Measurements from ENCODE around the gene SPATS2L. TPM values are rescaled to one million over a fixed set of nuclear protein-coding genes. Genes with fewer than 3 reads are reported as not detected.

SPATS2L gene
- total RNA-seq, 2 experiments from 2014 or later, result 14.7 to 25.8 TPM

GRCh38 chr2:200324362-200324761 is 17.9 kb downstream of the SPATS2L start:
- H3K9me3 Mint-ChIP-seq (ENCODE audit: low read depth), result no peaks in the 10 kb centered on the region
- no peak overlapping the region for H3K27ac Mint-ChIP-seq
- ChIA-PET CTCF (no interaction called here), POLR2A (no interaction called here)
- no peak overlapping the region for H3K4me3 Mint-ChIP-seq
- H3K4me1 Mint-ChIP-seq, result peaks cover 13% of the 10 kb centered on the region
- ATAC-seq (no peak), DNase-seq (no peak)
- H3K27me3 Mint-ChIP-seq, result no peaks in the 10 kb centered on the region
- intact Hi-C loops (cut with DNase I, micrococcal nuclease), result no loop called here
- no peaks in the 10 kb centered on the region for H3K36me3 Mint-ChIP-seq (ENCODE audit: low read depth)

DNA sequence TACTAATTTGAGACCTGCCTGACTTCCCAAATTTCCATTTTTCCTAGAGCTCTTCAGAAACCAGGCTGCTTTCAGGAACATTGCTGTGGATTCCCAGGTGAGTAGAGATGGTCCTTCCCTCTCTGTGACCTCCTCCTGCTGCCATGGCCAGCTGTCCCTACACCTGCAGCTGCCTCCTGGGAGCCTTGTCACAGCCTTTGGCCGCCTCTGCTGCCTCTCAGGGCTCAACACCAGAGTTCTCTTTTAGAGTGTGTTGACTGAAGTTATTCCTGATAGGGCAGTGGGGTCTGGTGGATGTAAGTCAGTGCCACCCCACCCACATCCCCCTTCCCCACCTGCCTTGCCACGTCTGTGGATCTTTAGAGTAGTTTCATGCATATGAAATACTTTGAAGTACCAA is 22.9 kb downstream of the SPATS2L start:
- intact Hi-C loops (cut with DNase I, micrococcal nuclease), result no loop called here
- no peak overlapping the region for H3K27ac Mint-ChIP-seq
- ATAC-seq (no peak), DNase-seq (no peak)
- H3K9me3 Mint-ChIP-seq (ENCODE audit: low read depth), result no peaks in the 10 kb centered on the region
- no peaks in the 10 kb centered on the region for H3K4me1 Mint-ChIP-seq
- H3K36me3 Mint-ChIP-seq (ENCODE audit: low read depth), result no peaks in the 10 kb centered on the region
- H3K27me3 Mint-ChIP-seq, result no peaks in the 10 kb centered on the region
- H3K4me3 Mint-ChIP-seq, result no peak overlapping the region
- ChIA-PET CTCF (interaction anchor here (0.9 to 1.1 kb wide), 2 partner anchors 8 to 10 kb away, joined by 3 read pairs; no protein-coding TSS in a partner anchor), POLR2A (no interaction called here)

- no peak overlapping the region for H3K27ac Mint-ChIP-seq
- DNase-seq (no peak), ATAC-seq (no peak)
- H3K27me3 Mint-ChIP-seq, result no peaks in the 10 kb centered on the region
- H3K9me3 Mint-ChIP-seq (ENCODE audit: low read depth), result no peaks in the 10 kb centered on the region
- CTCF ChIA-PET, result interaction anchor here (0.9 to 1.3 kb wide), 3 partner anchors 8 to 9 kb away, joined by 3 to 5 read pairs (median 3); no protein-coding TSS in a partner anchor
- no peaks in the 10 kb centered on the region for H3K36me3 Mint-ChIP-seq (ENCODE audit: low read depth)
- no peak overlapping the region for H3K4me3 Mint-ChIP-seq
- intact Hi-C loops (cut with DNase I, micrococcal nuclease), result no loop called here
- POLR2A ChIA-PET, result no interaction called here
- H3K4me1 Mint-ChIP-seq, result no peaks in the 10 kb centered on the region
Measured at GRCh38 chr2:200329798-200330197, 23.3 kb downstream of the SPATS2L start.

DNA sequence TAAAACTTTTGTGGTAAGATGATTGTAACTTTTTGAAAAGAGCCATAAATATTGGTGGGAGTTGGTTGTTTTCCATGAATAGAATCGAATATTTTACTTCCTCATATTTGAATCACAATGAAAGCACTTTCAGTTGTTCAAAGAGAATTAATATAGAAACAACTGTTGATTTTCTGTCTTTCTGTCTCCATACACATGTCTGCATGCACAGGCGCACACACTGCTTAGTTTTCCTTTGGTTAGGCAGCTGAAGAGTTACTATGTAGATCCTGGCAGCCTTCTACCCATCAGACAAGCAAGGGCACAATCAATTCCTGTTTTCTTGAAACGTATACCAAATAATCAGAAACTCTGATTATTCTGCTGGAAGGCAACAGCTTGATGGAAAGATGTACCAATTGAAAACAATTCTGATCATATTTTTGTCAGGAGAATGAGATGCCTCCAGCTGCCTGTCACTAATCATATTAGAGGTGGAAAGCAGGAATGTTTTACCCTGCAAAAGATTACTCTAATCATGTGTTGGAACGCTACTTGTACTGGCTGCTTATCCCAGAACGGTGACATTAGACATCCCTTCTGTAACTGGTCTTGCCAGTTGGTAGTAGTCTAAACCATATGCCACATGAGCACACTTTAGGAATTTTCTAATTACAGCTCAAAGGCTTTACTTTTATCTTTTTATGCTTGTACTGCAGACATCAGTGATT is 24.0 kb downstream of the SPATS2L start:
- H3K27ac Mint-ChIP-seq, result no peak overlapping the region

DNA sequence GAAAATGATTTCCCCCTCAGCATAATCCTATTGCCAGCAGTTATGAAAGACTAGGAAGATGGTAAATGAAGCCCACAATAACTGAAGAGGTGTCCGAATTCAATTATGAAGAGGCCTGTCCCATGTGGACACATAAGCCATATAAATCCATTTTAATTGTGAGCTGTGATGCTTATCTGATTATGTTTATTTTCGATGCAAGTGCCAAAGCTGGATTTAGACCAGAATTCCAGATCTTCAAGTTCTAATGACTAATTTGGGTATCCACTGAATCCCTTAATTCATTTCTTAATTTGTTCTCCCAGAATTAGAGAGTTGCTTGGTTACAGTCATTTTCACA is 24.5 kb downstream of the SPATS2L start:
- Mint-ChIP-seq H3K4me1 (no peaks in the 10 kb centered on the region), H3K9me3 (ENCODE audit: low read depth) (no peaks in the 10 kb centered on the region), H3K4me3 (no peak overlapping the region), H3K27me3 (no peaks in the 10 kb centered on the region), H3K36me3 (ENCODE audit: low read depth) (no peaks in the 10 kb centered on the region), H3K27ac (no peak overlapping the region)
- ATAC-seq (no peak), DNase-seq (no peak)
- POLR2A ChIA-PET, result no interaction called here
- CTCF ChIA-PET, result interaction anchor here (1.3 kb wide), 1 partner anchor 11 kb away, joined by 5 read pairs; no protein-coding TSS in a partner anchor
- intact Hi-C loops (cut with DNase I, micrococcal nuclease), result no loop called here

More for the DNA sequence above, 24.0 kb downstream of the SPATS2L start:
- CTCF ChIA-PET, result interaction anchor here (1.3 kb wide), 1 partner anchor 10 kb away, joined by 5 read pairs; no protein-coding TSS in a partner anchor
- ATAC-seq, result no peak
- Mint-ChIP-seq H3K36me3 (ENCODE audit: low read depth) (no peaks in the 10 kb centered on the region), H3K9me3 (ENCODE audit: low read depth) (no peaks in the 10 kb centered on the region), H3K4me3 (no peak overlapping the region), H3K27me3 (no peaks in the 10 kb centered on the region), H3K4me1 (no peaks in the 10 kb centered on the region)
- POLR2A ChIA-PET, result no interaction called here
- DNase-seq, result no peak
- intact Hi-C loops (cut with DNase I, micrococcal nuclease), result no loop called here

DNA sequence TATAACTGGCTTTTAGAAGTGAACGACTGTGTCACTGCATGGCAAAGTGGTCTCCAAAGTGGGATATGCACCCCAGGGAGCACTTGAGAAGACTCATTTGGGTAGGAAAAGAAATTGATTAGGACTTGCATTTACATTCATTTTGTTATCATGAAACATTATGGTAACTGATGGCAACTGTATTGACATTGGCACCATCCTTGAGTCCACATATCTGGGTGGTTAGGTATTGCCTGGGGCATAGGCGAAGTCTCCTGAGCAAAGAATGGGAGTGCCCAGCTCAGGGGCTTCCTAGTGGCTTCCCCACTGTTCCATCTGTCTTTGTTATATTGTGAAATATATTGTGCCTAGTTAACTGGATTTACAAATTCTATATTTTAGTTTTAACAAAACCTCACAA is 29.2 kb downstream of the SPATS2L start:
- Mint-ChIP-seq H3K4me1 (no peaks in the 10 kb centered on the region), H3K27me3 (no peaks in the 10 kb centered on the region), H3K9me3 (ENCODE audit: low read depth) (no peaks in the 10 kb centered on the region), H3K27ac (no peak overlapping the region), H3K4me3 (no peak overlapping the region), H3K36me3 (ENCODE audit: low read depth) (no peaks in the 10 kb centered on the region)
- POLR2A ChIA-PET, result no interaction called here
- ATAC-seq (no peak), DNase-seq (no peak)
- intact Hi-C loops (cut with DNase I, micrococcal nuclease), result no loop called here
- CTCF ChIA-PET, result no interaction called here

DNA sequence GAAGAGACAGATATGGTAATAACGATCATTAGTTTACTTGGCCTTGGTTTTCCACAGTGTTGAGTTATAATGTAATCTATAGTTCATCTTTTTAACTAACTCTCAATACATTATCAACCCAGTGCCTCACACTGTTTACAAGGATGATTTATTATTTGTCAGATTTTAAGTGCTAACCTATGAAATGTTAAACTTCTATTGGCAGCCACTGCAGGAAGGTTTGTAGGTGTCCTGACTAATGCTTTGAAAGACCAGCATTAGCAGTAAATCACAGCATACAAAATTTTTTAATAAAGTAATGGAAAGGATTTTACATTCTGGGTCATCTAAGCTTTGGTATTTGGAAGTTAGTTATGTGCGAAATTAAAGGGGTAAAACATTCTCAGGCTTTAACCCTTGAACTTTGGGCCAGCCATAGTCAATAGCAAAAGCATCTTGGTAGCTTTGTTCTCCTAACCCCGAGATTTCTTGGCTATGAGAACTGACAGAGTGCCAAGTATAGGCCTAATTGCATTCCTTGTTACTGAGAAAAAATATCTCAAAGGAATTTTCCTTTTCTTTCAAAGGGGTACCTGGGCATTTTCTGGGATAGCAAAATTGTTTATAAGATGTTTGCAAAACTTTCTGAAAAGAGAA is 30.6 kb downstream of the SPATS2L start:
- intact Hi-C loops (cut with DNase I, micrococcal nuclease), result no loop called here
- DNase-seq (no peak), ATAC-seq (no peak)
- no peaks in the 10 kb centered on the region for H3K9me3 Mint-ChIP-seq (ENCODE audit: low read depth)
- H3K27me3 Mint-ChIP-seq, result no peaks in the 10 kb centered on the region
- no peaks in the 10 kb centered on the region for H3K36me3 Mint-ChIP-seq (ENCODE audit: low read depth)
- CTCF ChIA-PET, result interaction anchor here (0.8 to 1.2 kb wide), 3 partner anchors 8 to 24 kb away, joined by 3 to 4 read pairs (median 3); no protein-coding TSS in a partner anchor
- POLR2A ChIA-PET, result no interaction called here
- H3K4me3 Mint-ChIP-seq, result no peak overlapping the region
- no peak overlapping the region for H3K27ac Mint-ChIP-seq
- H3K4me1 Mint-ChIP-seq, result peaks cover 4% of the 10 kb centered on the region

DNA sequence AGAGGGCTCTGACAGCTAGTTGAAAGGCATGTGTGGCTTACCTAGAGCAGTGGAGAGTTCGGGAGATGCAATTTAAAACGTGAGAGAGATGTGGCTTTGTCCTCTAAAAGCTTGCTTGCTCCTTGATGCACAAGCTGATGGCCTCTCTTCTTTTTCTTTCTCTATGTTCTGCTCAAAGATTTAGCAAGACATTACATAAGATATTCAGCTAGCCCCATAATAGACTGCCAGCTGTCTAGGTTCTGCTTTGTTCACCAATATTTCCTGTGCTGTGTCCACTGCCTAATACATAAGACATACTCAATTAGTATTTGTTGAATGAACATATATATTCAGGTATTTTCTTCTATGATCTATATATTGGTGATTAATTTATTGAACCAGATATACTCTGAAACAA is 31.1 kb downstream of the SPATS2L start:
- intact Hi-C loops (cut with DNase I, micrococcal nuclease), result no loop called here
- H3K27ac Mint-ChIP-seq, result no peak overlapping the region
- H3K4me1 Mint-ChIP-seq, result peaks cover 4% of the 10 kb centered on the region
- H3K4me3 Mint-ChIP-seq, result no peak overlapping the region
- H3K9me3 Mint-ChIP-seq (ENCODE audit: low read depth), result no peaks in the 10 kb centered on the region
- DNase-seq (no peak), ATAC-seq (no peak)
- no peaks in the 10 kb centered on the region for H3K36me3 Mint-ChIP-seq (ENCODE audit: low read depth)
- CTCF ChIA-PET, result interaction anchor here (0.8 to 1.2 kb wide), 3 partner anchors 8 to 25 kb away, joined by 3 to 4 read pairs (median 3); no protein-coding TSS in a partner anchor
- no peaks in the 10 kb centered on the region for H3K27me3 Mint-ChIP-seq
- POLR2A ChIA-PET, result no interaction called here

- no peak for ATAC-seq
- POLR2A ChIA-PET, result no interaction called here
Measured at GRCh38 chr2:200338692-200339091, 32.2 kb downstream of the SPATS2L start.

DNA sequence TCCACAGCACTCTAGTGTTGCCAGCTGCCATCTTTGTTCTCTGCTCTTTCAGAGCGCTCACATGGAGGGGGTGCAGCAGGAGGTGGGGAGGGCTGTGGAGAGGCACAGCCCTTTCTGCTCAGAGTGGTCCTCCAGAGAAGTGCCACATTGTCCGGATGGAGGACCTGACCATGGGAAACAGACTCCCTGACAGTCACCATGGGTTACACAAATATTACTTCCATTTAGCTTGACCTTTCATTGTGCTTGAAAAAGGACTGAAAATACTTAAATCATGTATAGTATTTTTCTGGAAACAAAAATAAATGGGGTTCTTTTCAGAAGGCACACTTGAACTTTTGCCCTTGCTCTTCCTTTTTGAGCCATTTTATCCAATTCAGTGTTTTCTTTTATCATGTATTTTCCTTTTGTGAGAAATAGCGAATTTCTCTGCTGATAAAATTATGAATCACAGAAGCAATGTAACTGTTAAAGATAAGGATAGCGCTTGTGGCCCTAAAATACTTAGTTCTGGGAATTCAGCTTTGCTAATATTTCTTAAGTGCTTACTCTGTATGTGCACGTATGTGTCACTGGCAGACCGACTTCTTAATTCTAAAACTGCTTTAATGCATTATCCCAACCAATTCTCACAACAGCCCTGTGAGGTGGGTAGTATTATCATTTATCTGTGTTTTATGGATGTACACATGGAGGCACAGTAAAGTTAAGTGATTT is 34.2 kb downstream of the SPATS2L start:
- CTCF ChIA-PET, result no interaction called here
- H3K9me3 Mint-ChIP-seq (ENCODE audit: low read depth), result peaks cover 5% of the 10 kb centered on the region
- ATAC-seq (no peak), DNase-seq (no peak)
- intact Hi-C loops (cut with DNase I, micrococcal nuclease), result no loop called here
- POLR2A ChIA-PET, result no interaction called here
- no peaks in the 10 kb centered on the region for H3K36me3 Mint-ChIP-seq (ENCODE audit: low read depth)
- H3K27ac Mint-ChIP-seq, result no peak overlapping the region
- peaks cover 4% of the 10 kb centered on the region for H3K4me1 Mint-ChIP-seq
- no peak overlapping the region for H3K4me3 Mint-ChIP-seq
- no peaks in the 10 kb centered on the region for H3K27me3 Mint-ChIP-seq

More at GRCh38 chr2:200338692-200339091, 32.2 kb downstream of the SPATS2L start:
- peaks cover 4% of the 10 kb centered on the region for H3K4me1 Mint-ChIP-seq
- CTCF ChIA-PET, result interaction anchor here (0.7 kb wide), 2 partner anchors 8 to 9 kb away, joined by 3 read pairs; no protein-coding TSS in a partner anchor
- no peak overlapping the region for H3K4me3 Mint-ChIP-seq
- intact Hi-C loops (cut with DNase I, micrococcal nuclease), result no loop called here
- no peak overlapping the region for H3K27ac Mint-ChIP-seq
- no peaks in the 10 kb centered on the region for H3K36me3 Mint-ChIP-seq (ENCODE audit: low read depth)
- H3K27me3 Mint-ChIP-seq, result no peaks in the 10 kb centered on the region
- DNase-seq, result no peak
- H3K9me3 Mint-ChIP-seq (ENCODE audit: low read depth), result no peaks in the 10 kb centered on the region

- ChIA-PET CTCF (no interaction called here), POLR2A (no interaction called here)
- ATAC-seq (no peak), DNase-seq (no peak)
- Mint-ChIP-seq H3K4me1 (peaks cover 4% of the 10 kb centered on the region), H3K4me3 (no peak overlapping the region), H3K27ac (no peak overlapping the region), H3K27me3 (no peaks in the 10 kb centered on the region), H3K9me3 (ENCODE audit: low read depth) (peaks cover 5% of the 10 kb centered on the region), H3K36me3 (ENCODE audit: low read depth) (no peaks in the 10 kb centered on the region)
- intact Hi-C loops (cut with DNase I, micrococcal nuclease), result no loop called here
Measured at GRCh38 chr2:200341376-200341775, 34.9 kb downstream of the SPATS2L start.

DNA sequence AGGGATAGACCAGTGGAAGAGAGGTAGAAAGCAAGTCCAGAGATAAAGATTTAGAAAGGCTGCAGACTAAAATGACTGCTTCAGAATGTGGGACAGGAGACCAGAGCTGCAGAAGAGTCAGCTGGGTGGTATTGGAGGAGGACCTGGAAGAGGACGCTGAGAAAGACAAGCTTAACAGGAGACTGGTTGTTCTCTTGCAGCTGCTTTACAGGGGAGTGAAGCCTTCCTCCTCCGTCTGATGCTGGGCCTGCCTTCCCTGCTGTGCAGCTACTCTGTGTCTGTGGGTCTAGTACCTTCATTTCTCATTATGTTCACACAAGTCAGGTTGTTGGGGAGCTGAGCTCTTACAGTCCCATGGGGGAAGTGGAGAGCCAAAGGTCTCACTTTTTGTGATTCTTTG is 35.7 kb downstream of the SPATS2L start:
- DNase-seq (no peak), ATAC-seq (no peak)
- peaks cover 4% of the 10 kb centered on the region for H3K4me1 Mint-ChIP-seq
- no peak overlapping the region for H3K4me3 Mint-ChIP-seq
- H3K36me3 Mint-ChIP-seq (ENCODE audit: low read depth), result no peaks in the 10 kb centered on the region
- POLR2A ChIA-PET, result no interaction called here
- H3K27me3 Mint-ChIP-seq, result no peaks in the 10 kb centered on the region
- CTCF ChIA-PET, result interaction anchor here (0.6 kb wide), 1 partner anchor 130 kb away, joined by 5 read pairs; no protein-coding TSS in a partner anchor
- H3K27ac Mint-ChIP-seq, result no peak overlapping the region
- H3K9me3 Mint-ChIP-seq (ENCODE audit: low read depth), result peaks cover 5% of the 10 kb centered on the region
- intact Hi-C loops (cut with DNase I, micrococcal nuclease), result no loop called here

Measured in activated CD4-positive, alpha-beta T cell treated with anti-CD3 and anti-CD28 coated beads for 36 hours (primary cell).